HG02852 (cell line): ENCODE measurements around the gene SAP25.
"Not testable (repeated sequence)": the region's sequence is repeated elsewhere in the genome, so short reads cannot be mapped to it uniquely, and the experiment has no call there.

Experiments used
- ATAC-seq: cut with Tn5 transposase; IDR thresholded peaks from one replicate; pipeline ENCODE4 v1.9.1; 2021; ENCODE audit warnings: mild to moderate bottlenecking, moderate library complexity; ENCODE audit not compliant: unreplicated experiment

SAP25 gene

DNA sequence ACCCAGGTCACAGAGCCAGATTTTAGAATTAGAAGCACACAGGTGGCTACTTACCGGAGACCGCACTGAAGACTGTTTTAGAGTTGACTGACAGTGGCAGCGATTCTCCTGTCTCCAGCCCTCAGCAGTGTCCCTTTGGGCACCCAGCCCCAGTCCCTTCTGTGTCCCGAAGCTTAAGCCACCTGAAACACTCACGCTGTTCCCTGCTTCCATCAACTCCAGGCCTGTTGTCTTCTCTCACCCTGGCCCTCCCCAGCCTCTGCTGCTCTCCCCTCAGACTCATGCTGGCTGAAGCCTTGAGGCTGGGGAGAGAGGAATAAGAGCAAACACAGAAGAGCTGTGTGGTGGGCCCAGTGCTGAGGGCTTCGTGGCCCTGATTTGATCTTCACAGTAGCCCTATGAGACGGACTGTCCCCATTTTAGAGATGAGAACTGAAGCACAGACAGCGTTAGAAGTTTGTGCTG, 10.6 kb downstream of the SAP25 start:
- ATAC-seq = no peak

DNA sequence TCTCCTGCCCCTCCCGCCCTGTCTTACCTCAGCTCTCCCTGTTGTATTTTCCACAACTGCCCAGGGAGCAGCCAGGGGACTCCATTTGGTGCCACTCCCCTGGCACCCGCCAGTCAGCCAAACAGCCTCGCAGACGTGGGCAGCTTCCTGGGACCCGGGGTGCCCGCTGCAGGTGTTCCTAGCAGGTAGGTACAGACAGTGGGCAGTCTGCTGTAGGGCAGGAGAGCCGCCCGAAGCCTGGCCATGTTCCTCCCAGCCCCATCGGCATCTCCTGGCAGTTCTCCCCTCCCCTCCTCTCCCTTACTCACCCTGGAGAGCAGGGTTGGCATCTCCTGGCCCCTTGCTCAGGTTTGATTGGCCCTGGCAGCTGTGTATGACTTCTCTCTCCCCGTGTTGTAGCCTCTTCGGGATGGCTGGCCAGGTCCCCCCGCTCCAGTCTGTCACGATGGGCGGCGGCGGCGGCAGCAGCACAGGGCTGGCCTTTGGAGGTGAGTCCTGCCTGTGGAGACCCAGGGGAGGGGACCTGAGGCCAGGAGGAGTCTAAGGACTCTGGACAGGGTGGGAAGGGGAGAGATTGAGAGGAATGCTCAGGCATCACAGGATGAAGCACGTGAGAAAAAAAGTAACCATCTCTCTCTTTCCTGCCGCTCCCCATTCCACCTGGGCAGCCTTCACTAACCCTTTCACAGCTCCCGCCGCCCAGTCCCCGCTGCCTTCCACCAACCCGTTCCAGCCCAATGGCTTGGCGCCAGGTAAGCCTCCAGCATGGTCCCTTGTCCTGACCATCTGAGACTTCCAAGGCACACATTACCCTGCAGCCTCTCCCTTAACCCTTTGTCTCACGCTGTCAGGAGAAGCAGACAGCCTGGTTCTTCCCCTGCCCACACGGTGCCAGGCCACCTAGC, 11.3 kb downstream of the SAP25 start:
- ATAC-seq = no peak

DNA sequence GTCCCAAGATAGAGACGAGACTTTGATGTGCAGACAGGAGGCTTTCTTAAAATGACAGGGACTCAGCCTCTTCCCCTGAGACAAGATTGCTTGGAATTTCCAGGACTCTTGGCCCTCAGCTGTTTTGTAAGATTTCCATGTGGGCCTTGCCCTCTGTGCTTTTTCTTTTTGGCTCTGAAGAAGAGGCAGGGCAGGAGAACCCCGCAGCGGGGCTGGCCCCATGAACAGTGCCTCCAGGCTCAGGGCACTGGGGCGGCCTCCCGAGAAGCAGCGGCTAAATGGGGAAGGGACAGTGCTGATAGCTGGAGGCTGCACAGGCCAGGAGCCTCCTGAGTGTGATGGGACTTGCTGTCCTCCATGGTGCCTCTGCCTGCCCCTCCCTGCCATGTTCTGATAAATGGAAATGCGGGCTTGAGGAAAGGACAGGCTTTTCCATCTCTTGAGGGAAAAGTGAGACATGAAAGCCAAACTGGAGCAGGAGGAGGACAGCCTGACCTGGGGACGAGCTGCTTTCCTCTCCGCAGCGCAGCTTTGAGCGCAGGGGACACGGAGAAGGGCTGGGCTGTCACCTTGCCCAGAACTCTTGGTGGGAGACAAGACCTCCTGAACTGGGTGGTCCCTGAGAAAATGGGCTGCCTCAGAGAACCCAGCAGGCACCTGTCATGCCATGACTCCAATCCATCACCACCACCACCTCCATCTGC, 12.1 kb downstream of the SAP25 start:
- no peak for ATAC-seq

DNA sequence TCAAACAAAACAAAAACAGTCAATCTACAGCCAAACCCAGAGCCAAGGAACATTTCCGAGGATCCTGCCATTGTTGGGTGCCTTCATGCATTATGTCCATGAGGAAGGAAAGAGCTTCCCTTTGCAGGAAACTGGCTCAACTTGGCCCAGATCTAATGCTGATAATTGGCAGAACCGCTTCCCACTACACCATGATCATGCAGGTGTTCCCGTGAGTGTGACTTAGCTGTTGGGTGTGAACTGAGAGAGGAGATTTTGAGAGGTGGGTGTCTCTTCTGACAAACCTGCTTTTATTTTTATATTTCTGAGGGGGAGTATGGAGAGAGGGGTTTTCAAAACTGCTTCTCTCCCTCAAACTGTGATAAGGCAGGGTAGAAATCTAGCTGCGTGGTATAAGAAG, 14.6 kb downstream of the SAP25 start:
- ATAC-seq = no peak

DNA sequence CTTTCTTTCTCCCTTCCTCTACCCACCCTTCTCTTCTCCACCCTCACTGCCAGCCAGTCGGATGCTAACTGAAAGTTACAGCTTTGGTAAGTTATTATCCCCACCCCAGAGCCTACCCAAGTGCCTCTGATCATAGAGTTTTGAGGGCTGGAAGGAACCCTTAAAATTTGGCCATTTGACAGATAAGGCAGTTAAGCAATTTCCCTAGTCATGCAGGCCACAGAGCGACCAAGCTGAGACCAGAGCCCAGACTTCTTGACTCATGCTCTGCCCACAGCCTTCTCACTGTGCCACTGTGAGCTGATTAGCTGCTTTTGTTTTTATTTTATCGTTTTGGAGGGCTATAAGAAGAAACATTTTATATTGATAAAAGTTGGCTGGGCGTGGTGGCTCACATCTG, 17.2 kb downstream of the SAP25 start:
- no peak for ATAC-seq

DNA sequence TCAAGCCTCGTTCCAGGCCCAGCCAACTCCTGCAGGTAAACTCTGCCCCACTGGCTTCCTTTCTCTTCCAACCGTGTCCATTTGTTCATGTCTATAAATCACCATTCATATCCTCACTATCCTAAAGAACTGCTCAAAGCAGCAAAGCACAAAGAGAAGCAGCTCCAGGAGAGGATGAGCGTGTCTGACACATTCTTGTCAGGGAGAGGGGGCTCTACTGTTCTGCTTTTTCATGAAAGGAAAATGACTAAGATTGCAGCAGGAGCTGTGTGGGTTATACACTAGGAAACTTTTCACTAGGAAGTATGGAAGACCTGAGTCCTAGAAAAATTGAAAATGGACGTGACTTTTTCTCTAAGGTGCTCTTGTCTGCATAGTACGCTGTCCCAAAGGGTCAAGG, 18.0 kb downstream of the SAP25 start:
- no peak for ATAC-seq

DNA sequence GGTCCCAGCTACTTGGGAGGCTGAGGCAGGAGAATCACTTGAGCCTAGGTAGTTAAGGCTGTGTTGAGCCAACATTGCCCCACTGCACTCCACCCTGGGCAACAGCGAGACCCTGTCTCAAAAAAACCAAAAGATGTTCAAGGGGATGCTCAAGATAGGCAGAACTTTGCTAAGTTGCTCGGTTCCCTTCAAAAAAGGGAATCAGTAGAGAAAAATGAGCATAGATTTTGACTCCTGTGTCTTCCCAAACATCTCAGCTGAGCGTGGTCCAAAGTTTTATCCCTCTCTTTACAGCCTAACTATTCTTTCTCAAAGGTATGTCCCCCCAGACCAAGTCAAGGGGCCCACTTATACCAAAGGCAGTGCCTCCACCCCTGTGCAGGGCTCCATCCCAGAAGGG, 20.7 kb downstream of the SAP25 start:
- ATAC-seq = no peak

DNA sequence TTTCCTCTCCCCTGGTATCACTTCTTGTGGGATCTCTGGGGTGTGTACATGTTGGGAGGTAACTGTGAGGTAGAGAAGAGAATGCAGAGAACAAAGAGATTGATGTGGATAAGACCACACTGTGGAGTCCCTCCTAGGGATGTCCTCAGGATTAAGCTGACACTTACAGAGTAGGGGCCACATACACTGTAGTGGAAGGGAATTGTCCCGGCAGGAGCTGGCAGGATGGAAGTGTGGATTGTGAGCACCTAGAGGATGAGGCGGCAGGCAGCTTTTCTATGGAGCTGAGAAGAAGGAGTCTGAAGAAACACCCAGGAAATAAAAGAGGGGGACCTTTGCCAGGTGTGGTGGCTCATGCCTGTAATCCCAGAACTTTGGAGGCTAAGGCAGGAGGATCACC, 21.2 kb downstream of the SAP25 start:
- ATAC-seq = no peak

DNA sequence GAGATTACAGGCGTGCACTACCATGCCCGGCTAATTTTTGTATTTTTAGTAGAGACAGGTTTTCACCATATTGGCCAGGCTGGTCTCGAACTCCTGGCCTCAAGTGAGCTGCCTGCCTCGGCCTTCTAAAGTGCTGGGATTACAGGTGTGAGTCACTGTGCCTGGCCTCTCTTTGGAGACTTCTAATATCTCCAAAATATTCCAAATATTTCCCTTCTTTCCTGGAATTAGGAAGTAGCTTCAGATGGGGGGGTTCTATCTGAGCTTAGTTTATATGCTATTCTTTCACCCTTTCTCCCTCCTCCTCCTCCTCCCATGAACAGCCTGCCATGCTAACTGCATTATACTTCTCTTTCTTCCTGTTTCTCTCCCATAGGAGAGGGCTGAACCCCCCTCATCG, 25.3 kb downstream of the SAP25 start:
- not testable (repeated sequence) for ATAC-seq

DNA sequence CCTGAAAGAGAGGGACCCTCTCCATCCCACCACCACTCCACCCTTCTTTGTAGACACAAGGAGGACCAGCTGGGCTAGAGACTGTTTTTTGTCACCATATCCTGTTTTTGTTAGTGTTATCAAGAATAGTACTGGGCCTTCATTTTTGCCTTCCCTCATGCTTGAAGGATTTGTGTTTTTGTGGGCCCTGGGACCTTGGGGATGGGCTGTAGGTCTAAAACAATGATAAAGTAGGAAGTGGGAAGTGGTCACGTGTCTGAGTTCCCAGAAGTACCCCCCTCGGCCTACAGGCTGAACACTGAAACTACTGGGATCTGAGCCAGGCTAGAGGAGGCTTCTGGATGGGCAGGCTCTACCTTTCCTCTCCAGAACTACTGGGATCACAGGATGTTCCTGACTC, 25.8 kb downstream of the SAP25 start:
- no peak for ATAC-seq

DNA sequence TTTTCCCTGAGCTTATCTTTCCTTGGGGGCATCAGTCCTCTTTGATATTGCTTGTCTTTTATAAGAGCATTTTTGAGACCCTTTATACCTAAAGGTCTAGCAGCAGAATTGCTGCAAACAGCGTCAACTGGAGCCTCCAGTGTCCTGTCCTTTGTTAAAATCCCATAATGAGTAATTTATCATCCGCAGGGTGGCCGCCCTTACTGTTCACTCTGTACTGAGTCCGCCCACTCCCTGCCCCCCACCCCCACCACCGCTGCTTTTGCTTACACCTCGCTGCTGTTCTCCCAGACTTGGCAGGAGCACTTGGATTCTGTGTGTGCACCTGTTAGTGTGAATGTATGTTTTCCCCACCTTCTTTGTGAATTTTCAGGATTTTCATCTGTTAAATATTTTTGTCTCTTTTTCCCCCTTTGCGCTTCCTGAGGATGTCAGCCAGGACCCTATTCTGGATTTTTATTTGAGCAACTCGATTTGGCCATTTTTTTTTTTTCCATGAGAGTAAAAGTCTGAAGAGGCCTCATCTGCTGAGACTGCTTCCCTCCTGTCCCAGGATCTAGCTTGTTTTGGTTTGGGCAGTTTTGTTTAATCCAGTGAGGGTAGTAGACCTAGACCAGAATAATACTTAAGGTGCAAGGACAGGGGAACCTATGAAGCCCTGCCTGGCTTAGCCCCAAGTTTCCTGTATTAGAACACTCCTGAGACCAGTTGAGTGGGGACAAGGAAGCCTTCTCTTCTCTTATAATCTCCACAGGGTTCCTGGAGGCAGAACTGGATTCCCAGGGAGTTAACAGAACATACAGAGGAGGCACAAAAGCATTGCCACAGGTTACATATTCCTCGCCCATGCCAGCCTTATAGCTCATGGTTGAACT, 26.5 kb downstream of the SAP25 start:
- ATAC-seq = no peak

DNA sequence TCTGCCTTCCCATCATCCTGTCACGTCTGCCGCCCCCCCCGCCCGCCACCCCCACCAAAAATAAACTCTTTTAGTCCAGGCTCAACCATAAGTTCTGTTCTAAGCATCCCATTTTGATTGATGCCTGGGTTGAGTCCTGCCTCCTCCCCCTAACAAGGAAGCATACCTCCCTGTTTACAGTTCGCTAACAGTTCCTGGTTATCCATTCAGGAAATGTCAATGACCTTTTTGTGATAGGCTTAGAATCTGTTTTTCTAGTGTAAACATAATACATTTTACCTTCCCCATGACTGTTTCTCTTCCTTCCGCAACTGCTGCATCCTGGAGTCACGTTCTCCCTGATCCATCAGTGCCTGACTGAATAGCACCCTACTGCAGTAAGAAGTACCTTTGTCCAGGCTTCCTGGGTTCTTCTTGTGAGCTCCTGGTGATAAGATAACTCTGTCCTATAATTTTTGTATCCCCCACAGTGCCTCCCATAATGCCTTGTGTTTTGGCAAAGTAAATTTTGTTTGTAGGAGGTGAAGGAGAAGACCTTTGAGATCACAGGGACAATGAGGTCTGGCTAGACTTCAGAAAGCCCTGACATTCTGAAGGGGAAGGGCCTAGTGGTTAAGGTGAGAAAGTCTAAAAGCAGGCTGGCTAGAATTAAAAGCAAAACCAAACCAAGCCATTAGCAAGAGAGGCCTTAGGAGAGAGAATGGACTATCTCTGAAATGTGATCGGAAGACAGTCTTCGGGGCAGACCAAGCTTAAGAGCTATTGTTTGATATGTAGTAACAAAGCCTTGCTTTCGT, 27.4 kb downstream of the SAP25 start:
- ATAC-seq = no peak

DNA sequence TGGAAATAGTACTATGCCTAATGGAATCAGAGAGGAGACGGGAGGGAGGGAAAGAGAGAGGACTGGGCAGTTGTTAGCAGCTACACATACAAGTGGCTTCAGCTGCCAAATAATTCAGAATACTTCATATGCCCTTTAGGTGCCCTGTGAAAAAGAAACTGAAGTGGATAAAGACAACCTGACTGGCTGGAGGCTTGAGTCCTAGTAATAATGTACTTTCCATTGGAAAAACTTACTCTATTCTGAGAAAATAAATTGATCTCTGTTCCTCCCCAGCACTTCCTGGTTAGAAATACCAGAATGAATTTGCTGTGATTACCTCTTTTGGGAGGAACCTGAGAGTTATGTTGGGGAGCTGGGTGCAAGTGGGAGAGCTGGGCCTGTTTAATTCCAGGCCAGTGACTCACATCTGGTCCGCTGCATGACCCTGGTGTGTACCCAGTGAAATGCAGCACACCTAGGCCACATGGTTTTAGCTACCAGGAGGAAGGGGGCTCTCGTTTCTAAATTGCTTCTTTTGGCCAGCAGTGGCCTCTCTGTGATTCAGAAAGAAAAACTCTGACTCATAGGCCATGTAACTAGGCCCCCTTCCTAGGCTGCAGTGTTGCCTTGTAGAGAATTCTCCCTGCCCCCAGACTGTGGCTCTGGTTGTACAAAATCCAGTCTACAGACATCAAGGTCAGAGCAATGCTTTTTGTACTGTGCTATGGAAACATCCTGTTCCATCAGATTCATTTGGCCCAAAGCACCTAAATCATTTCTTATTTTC, 28.2 kb downstream of the SAP25 start:
- ATAC-seq = no peak

DNA sequence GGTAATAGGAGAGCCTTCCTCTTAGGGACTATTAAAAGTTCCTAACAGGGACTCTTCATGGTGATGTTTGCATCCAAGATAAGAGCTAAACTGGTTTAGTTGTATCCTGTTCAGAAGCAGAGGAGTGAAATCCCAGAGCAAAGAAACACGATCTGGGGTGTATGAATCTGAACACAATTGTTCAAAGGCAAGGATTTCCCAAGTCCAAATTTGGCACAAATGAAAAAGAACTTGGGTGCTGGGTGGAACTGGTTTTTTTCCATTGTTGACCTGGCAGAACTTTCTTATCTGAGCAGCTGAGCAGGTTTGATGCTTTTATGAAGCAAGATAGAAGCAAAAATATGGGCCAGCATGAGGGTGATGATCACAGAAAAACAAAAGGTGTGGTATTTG, 28.7 kb downstream of the SAP25 start:
- ATAC-seq = no peak

DNA sequence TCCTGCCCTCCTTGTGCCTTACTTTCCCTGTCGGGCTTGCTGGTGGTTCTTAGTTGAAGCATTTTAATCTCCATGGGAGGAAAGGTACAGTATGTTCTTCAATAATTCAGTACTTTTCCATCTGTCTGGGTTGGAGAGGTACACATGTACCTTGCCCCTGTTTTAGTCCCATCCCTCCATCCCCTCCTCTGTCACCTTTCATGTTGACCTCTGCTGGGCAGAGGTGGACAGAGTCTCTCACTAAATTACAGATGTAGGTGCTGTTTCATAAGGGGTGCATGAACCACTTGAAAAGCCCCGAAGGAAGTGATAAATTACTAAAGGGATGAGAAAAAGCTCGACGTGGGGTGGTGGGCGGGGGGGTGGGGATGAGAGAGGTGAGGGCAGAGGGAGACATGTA, 29.3 kb downstream of the SAP25 start:
- no peak for ATAC-seq

DNA sequence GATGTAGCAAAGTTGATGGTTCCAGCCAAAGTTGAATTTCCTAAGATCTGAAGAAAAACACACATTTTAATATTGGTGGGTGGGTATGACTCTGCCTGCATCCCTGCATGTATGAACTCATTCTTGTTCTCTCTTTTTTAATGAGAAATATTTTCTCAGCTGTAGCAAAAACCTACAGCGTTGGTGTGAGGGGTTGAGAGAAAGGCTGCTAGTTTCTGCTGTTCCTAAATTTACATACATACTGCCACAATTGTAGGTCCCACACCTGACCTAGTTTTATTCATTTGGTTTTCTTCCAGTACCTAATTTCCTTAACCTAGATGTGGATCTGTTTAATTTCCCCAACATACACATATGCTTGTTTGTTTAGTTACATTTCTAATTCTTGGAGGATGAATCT, 30.1 kb downstream of the SAP25 start:
- ATAC-seq = no peak

DNA sequence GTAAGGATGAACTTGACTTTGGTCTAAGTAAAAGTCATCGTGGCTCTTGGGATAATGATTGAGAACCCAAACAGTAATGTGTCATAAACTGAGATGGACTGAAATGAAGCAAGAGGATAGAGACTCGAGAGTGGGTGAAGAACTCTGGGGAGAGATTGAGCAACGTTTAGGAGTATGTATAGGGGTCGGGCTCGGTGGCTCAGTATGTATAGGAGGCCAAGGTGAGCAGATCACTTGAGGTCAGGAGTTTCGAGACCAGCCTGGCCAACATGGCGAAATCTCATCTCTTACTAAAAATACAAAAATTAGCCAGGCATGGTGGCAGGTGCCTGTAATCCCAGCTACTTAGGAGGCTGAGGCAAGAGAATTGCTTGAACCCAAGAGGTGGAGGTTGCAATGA, 32.4 kb downstream of the SAP25 start:
- not testable (repeated sequence) for ATAC-seq

DNA sequence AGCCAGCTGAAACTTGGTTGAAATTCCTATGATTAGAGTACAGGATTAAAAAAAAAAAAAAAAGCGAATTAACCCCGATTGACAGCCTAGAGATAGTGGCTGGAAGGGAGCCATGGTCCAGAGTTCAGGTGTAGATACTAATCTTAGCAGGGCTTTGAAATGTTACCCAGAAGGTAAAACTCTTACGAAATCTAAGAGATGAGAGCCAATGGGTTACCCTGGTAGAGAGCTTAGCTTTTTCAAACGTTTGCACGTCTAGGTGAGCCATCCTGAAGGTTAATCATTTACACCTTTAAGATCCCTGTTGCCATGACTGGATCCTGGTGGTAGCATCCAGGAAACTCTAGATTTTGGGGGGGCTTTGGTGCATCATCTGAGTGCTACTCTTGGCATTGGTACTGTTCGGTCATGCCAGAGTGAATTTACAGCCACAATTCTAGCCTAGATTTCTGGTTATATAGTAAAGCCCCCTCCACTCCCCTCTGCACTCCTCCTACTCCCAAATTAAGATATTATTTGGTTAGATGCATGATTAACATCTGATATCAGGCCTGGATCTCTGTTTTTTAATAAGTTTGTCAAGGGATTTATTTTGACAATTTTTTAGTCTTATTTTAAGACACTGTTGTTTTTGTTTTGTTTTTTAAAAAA, 33.5 kb downstream of the SAP25 start:
- no peak for ATAC-seq

DNA sequence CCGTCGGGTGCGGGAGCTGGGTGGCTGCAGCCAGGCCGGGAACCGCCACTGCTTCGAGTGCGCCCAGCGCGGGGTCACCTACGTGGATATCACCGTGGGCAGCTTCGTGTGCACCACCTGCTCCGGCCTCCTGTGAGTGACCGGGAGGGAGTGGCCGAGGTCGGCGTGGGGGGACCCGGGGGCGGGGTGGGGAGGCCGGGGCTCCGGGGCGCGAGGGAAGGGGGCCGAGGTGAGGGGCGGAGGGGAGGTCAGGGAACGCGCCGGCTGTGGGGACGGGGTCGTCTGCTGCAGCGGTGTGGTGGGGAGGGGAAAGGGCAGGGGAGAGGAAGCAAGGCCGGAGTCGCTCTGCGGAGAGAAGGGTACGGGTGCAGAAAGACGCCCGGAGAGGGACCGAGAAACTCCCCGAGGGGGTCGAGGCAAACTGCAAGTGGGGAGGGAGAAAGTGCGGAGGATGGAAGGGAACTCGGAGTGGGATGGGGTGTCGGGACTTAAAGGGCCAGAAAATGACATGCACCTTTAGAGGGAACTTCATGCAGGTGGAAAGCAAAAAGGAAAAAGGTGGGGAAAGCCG, 34.2 kb downstream of the SAP25 start:
- ATAC-seq = no peak
